Measurements from ENCODE around the gene IPPK. TPM values are rescaled to one million over a fixed set of nuclear protein-coding genes. Genes with fewer than 3 reads are reported as not detected.

The IPPK gene
- polyA plus RNA-seq, 1 experiment = 16.2 TPM

- no peak overlapping the region for H3K4me3 ChIP-seq (ENCODE audit: low read depth, low read length)
- POLR2A ChIA-PET = no interaction called here
- TF ChIP-seq, protein P1, sequence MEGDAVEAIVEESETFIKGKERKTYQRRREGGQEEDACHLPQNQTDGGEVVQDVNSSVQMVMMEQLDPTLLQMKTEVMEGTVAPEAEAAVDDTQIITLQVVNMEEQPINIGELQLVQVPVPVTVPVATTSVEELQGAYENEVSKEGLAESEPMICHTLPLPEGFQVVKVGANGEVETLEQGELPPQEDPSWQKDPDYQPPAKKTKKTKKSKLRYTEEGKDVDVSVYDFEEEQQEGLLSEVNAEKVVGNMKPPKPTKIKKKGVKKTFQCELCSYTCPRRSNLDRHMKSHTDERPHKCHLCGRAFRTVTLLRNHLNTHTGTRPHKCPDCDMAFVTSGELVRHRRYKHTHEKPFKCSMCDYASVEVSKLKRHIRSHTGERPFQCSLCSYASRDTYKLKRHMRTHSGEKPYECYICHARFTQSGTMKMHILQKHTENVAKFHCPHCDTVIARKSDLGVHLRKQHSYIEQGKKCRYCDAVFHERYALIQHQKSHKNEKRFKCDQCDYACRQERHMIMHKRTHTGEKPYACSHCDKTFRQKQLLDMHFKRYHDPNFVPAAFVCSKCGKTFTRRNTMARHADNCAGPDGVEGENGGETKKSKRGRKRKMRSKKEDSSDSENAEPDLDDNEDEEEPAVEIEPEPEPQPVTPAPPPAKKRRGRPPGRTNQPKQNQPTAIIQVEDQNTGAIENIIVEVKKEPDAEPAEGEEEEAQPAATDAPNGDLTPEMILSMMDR (IDR thresholded peaks at IDR 0.05; ENCODE audit: insufficient read depth, low read depth, low read length) = no peak
- no peak for DNase-seq (ENCODE audit: low read depth)
- no peaks in the 10 kb centered on the region for H3K27me3 ChIP-seq (ENCODE audit: control insufficient read depth, insufficient read depth, low read length)
- H3K36me3 ChIP-seq (ENCODE audit: control insufficient read depth, insufficient read depth, low read length) = peaks cover 37% of the 10 kb centered on the region
- CTCF ChIA-PET = interaction anchor here (0.6 to 0.7 kb wide), 2 partner anchors 201 to 1816 kb away, joined by 3 read pairs; no protein-coding TSS in a partner anchor
These were observed 28.7 kb downstream of the IPPK start for GRCh38 chr9:92641092-92641809.

- ChIA-PET POLR2A (no interaction called here), CTCF (no interaction called here)
- Histone ChIP-seq H3K4me3 (ENCODE audit: low read depth, low read length) (no peak overlapping the region), H3K36me3 (ENCODE audit: control insufficient read depth, insufficient read depth, low read length) (peaks cover 37% of the 10 kb centered on the region), H3K27me3 (ENCODE audit: control insufficient read depth, insufficient read depth, low read length) (no peaks in the 10 kb centered on the region)
- no peak for DNase-seq (ENCODE audit: low read depth)
- TF ChIP-seq, protein P1 (IDR thresholded peaks at IDR 0.05; ENCODE audit: insufficient read depth, low read depth, low read length) = no peak
These were observed 29.4 kb downstream of the IPPK start for GRCh38 chr9:92640398-92641091.

DNA sequence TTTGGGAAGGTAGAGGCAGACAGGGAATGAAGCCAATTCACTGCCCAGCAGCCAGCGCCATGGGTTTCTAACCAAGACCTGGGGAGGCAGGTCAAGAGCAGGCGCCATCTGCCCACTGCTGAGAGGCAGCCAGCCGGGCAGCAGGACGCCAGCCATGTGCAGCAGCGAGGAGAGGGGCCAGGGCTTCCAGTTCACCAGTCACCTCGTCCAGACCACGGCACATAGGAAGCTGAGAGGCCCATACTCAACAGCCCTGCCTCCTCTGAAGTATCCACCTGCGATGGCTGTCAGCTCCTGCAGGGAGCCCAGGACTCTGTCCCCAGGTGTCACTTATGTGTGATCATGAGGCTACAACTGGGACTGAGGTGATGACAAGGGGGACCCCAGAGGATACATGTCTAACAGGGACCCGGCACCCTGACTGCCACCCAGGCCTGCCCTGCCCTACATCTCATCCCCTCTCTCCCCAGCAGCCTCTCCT, 30.1 kb downstream of the IPPK start:
- Histone ChIP-seq H3K4me3 (ENCODE audit: low read depth, low read length) (no peak overlapping the region), H3K36me3 (ENCODE audit: control insufficient read depth, insufficient read depth, low read length) (peaks cover 37% of the 10 kb centered on the region), H3K27me3 (ENCODE audit: control insufficient read depth, insufficient read depth, low read length) (no peaks in the 10 kb centered on the region)
- ChIA-PET CTCF (interaction anchor here (1.0 kb wide), 1 partner anchor 501 kb away, joined by 4 read pairs; no protein-coding TSS in a partner anchor), POLR2A (no interaction called here)
- TF ChIP-seq, protein P1 (IDR thresholded peaks at IDR 0.05; ENCODE audit: insufficient read depth, low read depth, low read length) = no peak
- DNase-seq (ENCODE audit: low read depth) = no peak

DNA sequence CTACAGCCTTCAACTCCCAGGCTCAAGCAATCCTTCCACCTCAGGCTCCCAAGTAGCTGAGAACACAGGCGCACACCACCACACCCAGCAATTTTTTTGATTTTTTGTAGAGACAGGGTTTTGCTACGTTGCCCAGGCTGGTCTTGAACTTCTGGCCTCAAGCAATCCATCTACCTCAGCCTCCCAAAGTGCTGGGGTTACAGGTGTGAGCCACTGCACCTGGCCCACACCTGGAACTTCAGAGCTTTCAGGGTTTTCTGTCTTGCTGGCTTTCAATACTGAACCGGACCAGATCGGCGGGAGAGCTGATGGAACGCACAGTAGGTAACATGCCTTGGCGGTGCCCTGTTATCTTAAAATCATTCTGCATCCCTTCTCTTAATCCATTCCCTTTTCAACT, 30.8 kb downstream of the IPPK start:
- Histone ChIP-seq H3K4me3 (ENCODE audit: low read depth, low read length) (no peak overlapping the region), H3K36me3 (ENCODE audit: control insufficient read depth, insufficient read depth, low read length) (peaks cover 37% of the 10 kb centered on the region), H3K27me3 (ENCODE audit: control insufficient read depth, insufficient read depth, low read length) (no peaks in the 10 kb centered on the region)
- no peak for DNase-seq (ENCODE audit: low read depth)
- TF ChIP-seq, protein P1 (IDR thresholded peaks at IDR 0.05; ENCODE audit: insufficient read depth, low read depth, low read length) = no peak
- CTCF ChIA-PET = interaction anchor here (0.6 to 1.4 kb wide), 3 partner anchors 200 to 500 kb away, joined by 3 to 4 read pairs (median 3); no protein-coding TSS in a partner anchor
- POLR2A ChIA-PET = no interaction called here

GRCh38 chr9:92638621-92639101, 31.3 kb downstream of the IPPK start:
- DNase-seq (ENCODE audit: low read depth) = no peak
- H3K36me3 ChIP-seq (ENCODE audit: control insufficient read depth, insufficient read depth, low read length) = peaks cover 39% of the 10 kb centered on the region
- TF ChIP-seq, protein P1 (IDR thresholded peaks at IDR 0.05; ENCODE audit: insufficient read depth, low read depth, low read length) = no peak
- CTCF ChIA-PET = interaction anchor here (0.6 to 1.4 kb wide), 4 partner anchors 200 to 500 kb away, joined by 3 to 4 read pairs (median 3); no protein-coding TSS in a partner anchor
- no peaks in the 10 kb centered on the region for H3K27me3 ChIP-seq (ENCODE audit: control insufficient read depth, insufficient read depth, low read length)
- H3K4me3 ChIP-seq (ENCODE audit: low read depth, low read length) = no peak overlapping the region
- POLR2A ChIA-PET = no interaction called here

Data from BJ (cell line).